Tibial nerve (tissue), 4 donors: ENCODE measurements around the gene DDX51.

Experiments
- EP300 ChIP-seq, 2 donors: sonication (generic); formaldehyde crosslinking; IDR thresholded peaks; one replicate each; pipeline ENCODE4 v1.6.1; 2017; ENCODE audit warnings: antibody characterized with exemption in 2 of 2, mild to moderate bottlenecking in 1 of 2
- POLR2A ChIP-seq, 2 donors: fragments of 450-650 bp; IDR thresholded peaks; one replicate each; pipeline ENCODE4 v1.6.1; 2017; ENCODE audit warnings: antibody characterized with exemption in 2 of 2, mild to moderate bottlenecking in 2 of 2, moderate library complexity in 2 of 2
- TF ChIP-seq, protein P1 (sequence below), 5 experiments: fragments of 200-600 bp in 3 of 5; fragments of 450-650 bp in 2 of 5; sonication (generic) in 3 of 5; IDR thresholded peaks; one replicate each; pipeline ENCODE4 v1.5.1; 2016 to 2019; ENCODE audit warnings: antibody characterized with exemption in 5 of 5, mild to moderate bottlenecking in 3 of 5, moderate library complexity in 2 of 5

DNA sequence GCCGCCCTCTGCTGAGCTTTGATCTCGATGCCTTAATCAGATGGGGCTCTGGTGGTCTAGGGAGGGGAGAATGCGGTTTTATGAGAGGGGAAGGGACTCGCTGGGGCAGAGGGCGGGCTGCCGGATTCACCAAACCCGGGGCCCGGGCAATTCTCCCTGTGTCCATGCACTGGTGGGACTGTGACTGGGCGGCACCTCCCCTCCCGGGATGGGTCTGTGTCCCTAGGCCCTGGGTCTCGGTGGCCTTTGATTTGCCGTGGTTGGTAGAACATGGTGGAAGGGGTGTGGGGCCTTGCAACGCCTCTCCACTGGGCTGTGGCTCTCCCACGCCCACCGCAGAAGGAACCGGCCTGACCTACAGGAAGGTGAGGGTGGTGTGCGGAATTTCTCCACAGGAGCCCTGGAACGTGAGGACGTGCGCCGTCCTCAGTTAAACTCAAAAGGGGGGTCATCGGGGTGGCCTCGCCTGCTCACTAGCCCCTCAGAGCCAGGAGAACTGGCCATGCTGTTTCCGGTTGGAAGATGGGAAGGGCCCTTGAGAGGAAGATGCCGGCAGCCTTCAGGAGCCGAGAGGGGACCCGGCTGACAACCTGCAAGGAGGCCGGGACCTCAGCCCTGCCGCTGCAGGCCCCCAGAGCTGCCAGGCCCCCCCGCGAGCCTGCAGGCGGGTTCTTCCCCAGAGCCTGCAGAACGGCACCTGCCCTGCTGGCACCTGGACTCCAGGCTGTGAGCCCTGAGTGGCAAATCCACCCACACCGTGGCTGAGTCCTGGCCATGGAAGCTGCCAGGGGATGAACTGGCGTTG is 43.7 kb upstream of the DDX51 start:
- TF ChIP-seq, protein P1, sequence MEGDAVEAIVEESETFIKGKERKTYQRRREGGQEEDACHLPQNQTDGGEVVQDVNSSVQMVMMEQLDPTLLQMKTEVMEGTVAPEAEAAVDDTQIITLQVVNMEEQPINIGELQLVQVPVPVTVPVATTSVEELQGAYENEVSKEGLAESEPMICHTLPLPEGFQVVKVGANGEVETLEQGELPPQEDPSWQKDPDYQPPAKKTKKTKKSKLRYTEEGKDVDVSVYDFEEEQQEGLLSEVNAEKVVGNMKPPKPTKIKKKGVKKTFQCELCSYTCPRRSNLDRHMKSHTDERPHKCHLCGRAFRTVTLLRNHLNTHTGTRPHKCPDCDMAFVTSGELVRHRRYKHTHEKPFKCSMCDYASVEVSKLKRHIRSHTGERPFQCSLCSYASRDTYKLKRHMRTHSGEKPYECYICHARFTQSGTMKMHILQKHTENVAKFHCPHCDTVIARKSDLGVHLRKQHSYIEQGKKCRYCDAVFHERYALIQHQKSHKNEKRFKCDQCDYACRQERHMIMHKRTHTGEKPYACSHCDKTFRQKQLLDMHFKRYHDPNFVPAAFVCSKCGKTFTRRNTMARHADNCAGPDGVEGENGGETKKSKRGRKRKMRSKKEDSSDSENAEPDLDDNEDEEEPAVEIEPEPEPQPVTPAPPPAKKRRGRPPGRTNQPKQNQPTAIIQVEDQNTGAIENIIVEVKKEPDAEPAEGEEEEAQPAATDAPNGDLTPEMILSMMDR (IDR thresholded peaks at IDR 0.05), result no peak
- no peak for TF ChIP-seq POLR2A (IDR thresholded peaks at IDR 0.05)
- TF ChIP-seq EP300 (IDR thresholded peaks at IDR 0.05), result no peak
